Peyer's patch (tissue), 4 donors: ENCODE measurements around the gene LAMA5.

Source experiments
- POLR2A ChIP-seq, 2 donors: fragments of 450-650 bp; IDR thresholded peaks; one replicate each; pipeline ENCODE4 v1.5.1; 2017; ENCODE audit warnings: antibody characterized with exemption in 2 of 2, mild to moderate bottlenecking in 2 of 2, moderate library complexity in 2 of 2
- TF ChIP-seq, protein P1 (sequence below), 6 experiments: fragments of 450-650 bp in 4 of 6; fragments of 200-600 bp in 2 of 6; sonication (generic) in 1 of 6; IDR thresholded peaks; one replicate each; pipeline ENCODE4 v1.5.1; 2017 to 2019; ENCODE audit warnings: antibody characterized with exemption in 6 of 6, mild to moderate bottlenecking in 3 of 6, moderate library complexity in 1 of 6

DNA sequence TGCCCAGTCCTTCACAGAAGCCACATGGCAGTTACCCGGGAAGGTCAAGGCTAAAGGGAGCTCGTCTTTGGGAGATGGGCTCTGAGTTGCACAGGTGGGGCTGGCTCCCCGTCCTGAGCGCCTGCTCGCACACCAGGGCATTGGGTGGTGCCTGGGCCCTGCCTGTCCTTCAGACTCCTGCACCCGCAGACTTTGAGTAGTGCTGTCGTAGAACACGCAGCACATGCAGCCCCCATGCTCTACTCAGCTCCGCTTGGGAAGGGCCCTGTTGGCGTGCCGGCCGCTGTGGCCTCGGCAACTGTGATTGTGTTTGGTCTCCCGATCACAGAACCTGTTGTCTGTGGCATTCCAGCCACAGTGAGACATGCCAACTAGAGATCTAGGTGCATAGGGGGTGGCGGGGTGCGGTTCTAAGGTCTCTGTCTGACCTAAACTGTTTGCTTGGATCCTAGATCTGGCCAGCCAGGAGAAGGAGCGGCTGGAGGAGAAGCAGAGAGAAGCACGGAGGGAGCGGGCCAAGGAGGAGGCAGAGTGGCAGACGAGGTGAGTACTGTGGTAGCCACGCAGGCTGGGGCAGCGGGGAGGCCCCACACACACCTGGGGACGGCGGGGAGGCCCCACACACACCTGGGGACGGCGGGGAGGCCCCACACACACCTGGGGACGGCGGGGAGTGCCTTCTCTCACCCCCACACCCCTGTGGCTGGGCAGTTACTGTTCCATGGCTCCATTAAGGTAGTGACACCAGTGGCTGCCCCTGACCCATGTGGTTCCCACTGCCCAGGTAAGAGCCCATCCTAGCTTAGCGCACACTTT, 75.7 kb downstream of the LAMA5 start:
- TF ChIP-seq, protein P1, sequence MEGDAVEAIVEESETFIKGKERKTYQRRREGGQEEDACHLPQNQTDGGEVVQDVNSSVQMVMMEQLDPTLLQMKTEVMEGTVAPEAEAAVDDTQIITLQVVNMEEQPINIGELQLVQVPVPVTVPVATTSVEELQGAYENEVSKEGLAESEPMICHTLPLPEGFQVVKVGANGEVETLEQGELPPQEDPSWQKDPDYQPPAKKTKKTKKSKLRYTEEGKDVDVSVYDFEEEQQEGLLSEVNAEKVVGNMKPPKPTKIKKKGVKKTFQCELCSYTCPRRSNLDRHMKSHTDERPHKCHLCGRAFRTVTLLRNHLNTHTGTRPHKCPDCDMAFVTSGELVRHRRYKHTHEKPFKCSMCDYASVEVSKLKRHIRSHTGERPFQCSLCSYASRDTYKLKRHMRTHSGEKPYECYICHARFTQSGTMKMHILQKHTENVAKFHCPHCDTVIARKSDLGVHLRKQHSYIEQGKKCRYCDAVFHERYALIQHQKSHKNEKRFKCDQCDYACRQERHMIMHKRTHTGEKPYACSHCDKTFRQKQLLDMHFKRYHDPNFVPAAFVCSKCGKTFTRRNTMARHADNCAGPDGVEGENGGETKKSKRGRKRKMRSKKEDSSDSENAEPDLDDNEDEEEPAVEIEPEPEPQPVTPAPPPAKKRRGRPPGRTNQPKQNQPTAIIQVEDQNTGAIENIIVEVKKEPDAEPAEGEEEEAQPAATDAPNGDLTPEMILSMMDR (IDR thresholded peaks at IDR 0.05), result no peak
- no peak for TF ChIP-seq POLR2A (IDR thresholded peaks at IDR 0.05)
